ENCODE measurements around the gene TTLL7.

Gene TTLL7

GRCh38 chr1:83961571-83962295 is 37.2 kb downstream of the TTLL7 start:
- Mint-ChIP-seq H3K27me3 (peaks cover 12% of the 10 kb centered on the region), H3K27ac (no peak overlapping the region), H3K36me3 (no peaks in the 10 kb centered on the region), H3K9me3 (no peaks in the 10 kb centered on the region), H3K4me3 (no peak overlapping the region), H3K4me1 (no peaks in the 10 kb centered on the region)

GRCh38 chr1:83960669-83961277 is 38.2 kb downstream of the TTLL7 start:
- Mint-ChIP-seq H3K27ac (no peak overlapping the region), H3K27me3 (peaks cover 12% of the 10 kb centered on the region), H3K4me3 (no peak overlapping the region), H3K36me3 (no peaks in the 10 kb centered on the region), H3K9me3 (no peaks in the 10 kb centered on the region), H3K4me1 (no peaks in the 10 kb centered on the region)

DNA sequence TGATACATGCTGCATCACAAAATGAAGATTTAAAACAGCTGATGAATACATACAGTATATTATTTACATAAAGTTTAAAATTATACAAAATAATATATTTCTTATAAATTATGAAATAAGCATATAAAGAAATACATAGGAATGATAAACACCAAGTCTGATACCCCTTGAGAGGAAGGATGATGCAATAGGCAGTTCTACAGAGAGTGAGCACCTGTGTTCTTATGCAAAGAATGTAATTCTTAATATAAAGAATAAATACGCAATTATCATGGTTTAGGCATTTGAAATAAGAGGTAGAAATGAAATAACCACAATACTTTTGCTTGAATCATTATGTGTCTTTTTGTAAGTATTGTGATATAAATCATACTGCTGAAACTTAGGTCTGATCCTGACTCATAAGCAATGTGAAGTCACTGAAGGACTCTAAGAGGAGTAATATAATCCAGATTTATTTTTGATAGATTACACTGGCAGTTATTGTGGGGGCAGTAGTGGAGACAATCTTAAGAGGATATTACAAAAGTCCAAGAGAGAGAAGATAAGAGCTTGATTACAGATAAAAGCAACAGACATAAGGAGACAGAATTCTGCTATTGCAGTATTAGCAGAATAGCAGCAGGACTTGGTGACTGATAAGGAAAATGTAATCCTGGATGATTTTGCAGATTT is 39.0 kb downstream of the TTLL7 start:
- Mint-ChIP-seq H3K27me3 (peaks cover 12% of the 10 kb centered on the region), H3K27ac (no peak overlapping the region), H3K4me1 (no peaks in the 10 kb centered on the region), H3K9me3 (no peaks in the 10 kb centered on the region), H3K4me3 (no peak overlapping the region), H3K36me3 (no peaks in the 10 kb centered on the region)

DNA sequence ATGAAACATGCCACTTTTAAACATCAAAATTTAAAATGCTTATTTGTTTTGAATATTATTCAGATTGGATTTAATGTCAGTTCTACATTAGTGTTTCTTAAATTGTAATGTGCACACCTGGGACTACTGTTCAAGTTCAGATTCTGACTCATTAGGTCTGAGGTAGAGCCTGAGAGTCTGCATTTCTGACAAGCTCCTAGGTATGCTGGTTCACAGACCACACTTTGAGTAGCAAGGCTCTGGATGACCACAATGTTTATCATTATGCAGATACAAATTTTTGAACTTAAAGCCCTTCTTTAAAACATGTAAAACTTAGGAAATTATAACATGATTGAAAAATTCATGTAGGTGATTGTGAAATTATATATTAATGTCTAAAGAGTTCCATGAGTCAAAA is 40.2 kb downstream of the TTLL7 start:
- Mint-ChIP-seq H3K4me3 (no peak overlapping the region), H3K27me3 (peaks cover 12% of the 10 kb centered on the region), H3K9me3 (no peaks in the 10 kb centered on the region), H3K36me3 (no peaks in the 10 kb centered on the region), H3K27ac (no peak overlapping the region), H3K4me1 (no peaks in the 10 kb centered on the region)

GRCh38 chr1:83954166-83954823 is 44.6 kb downstream of the TTLL7 start:
- no peak overlapping the region for H3K27ac Mint-ChIP-seq
- no peak overlapping the region for H3K4me3 Mint-ChIP-seq
- H3K36me3 Mint-ChIP-seq, result no peaks in the 10 kb centered on the region
- no peaks in the 10 kb centered on the region for H3K9me3 Mint-ChIP-seq
- peaks cover 8% of the 10 kb centered on the region for H3K27me3 Mint-ChIP-seq
- H3K4me1 Mint-ChIP-seq, result no peaks in the 10 kb centered on the region

- Mint-ChIP-seq H3K4me3 (no peak overlapping the region), H3K27me3 (peaks cover 5% of the 10 kb centered on the region), H3K27ac (no peak overlapping the region), H3K4me1 (no peaks in the 10 kb centered on the region), H3K36me3 (no peaks in the 10 kb centered on the region), H3K9me3 (no peaks in the 10 kb centered on the region)
These were observed 48.7 kb downstream of the TTLL7 start for GRCh38 chr1:83950106-83950661.

GRCh38 chr1:83942914-83943313 is 56.0 kb downstream of the TTLL7 start:
- Mint-ChIP-seq H3K27me3 (no peaks in the 10 kb centered on the region), H3K4me1 (no peaks in the 10 kb centered on the region)

GRCh38 chr1:83934550-83934949 is 64.4 kb downstream of the TTLL7 start:
- peaks cover 6% of the 10 kb centered on the region for H3K27me3 Mint-ChIP-seq
- H3K9me3 Mint-ChIP-seq, result no peaks in the 10 kb centered on the region
- no peak overlapping the region for H3K27ac Mint-ChIP-seq
- H3K4me1 Mint-ChIP-seq, result no peaks in the 10 kb centered on the region
- no peaks in the 10 kb centered on the region for H3K36me3 Mint-ChIP-seq
- H3K4me3 Mint-ChIP-seq, result no peak overlapping the region

More at GRCh38 chr1:83942914-83943313, 56.0 kb downstream of the TTLL7 start:
- Mint-ChIP-seq H3K36me3 (peaks cover 3% of the 10 kb centered on the region), H3K27ac (no peak overlapping the region), H3K4me3 (no peak overlapping the region), H3K9me3 (peaks cover 8% of the 10 kb centered on the region)

DNA sequence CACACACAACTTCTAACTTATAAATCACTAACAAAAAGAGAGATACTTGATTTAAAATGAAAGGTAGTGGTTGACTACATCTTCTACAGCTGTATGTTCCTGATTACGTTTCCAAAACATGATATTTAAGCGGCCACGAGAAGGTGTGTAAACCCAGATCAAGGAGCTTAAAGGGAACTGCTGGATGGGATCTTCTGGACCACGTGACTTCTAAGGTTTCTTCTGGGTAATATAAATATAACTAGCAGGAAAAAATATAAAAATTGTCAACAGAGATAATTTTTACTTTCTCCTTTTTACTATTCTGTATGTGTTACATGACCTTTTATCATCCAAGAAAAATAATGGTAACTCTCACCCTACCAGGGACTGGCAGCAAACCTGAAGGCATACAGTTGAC is 66.2 kb downstream of the TTLL7 start:
- no peak overlapping the region for H3K4me3 Mint-ChIP-seq
- no peaks in the 10 kb centered on the region for H3K36me3 Mint-ChIP-seq
- H3K4me1 Mint-ChIP-seq, result no peaks in the 10 kb centered on the region
- peaks cover 6% of the 10 kb centered on the region for H3K27me3 Mint-ChIP-seq
- no peaks in the 10 kb centered on the region for H3K9me3 Mint-ChIP-seq
- H3K27ac Mint-ChIP-seq, result no peak overlapping the region

DNA sequence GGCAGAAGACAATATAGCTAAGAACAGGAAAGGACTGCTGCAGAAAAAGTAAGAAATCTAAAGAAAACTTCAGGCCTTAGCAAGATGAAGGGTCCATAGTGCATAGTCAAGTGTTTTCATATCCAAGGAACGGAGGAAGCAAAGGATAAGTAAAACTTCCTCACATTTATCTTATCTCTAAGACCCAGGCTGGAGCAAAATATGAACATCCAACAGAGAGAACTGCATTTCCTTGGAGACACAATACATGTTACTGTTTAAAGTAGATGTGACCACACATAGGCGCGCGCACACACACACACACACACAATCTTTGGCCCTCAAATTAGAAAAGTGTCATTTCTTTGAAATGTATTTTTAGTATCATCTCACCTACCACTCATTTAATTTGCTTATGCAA is 66.7 kb downstream of the TTLL7 start:
- Mint-ChIP-seq H3K27ac (no peak overlapping the region), H3K27me3 (peaks cover 6% of the 10 kb centered on the region), H3K36me3 (no peaks in the 10 kb centered on the region), H3K4me1 (no peaks in the 10 kb centered on the region), H3K4me3 (no peak overlapping the region), H3K9me3 (no peaks in the 10 kb centered on the region)

GRCh38 chr1:83931658-83932253 is 67.2 kb downstream of the TTLL7 start:
- no peaks in the 10 kb centered on the region for H3K36me3 Mint-ChIP-seq
- no peak overlapping the region for H3K4me3 Mint-ChIP-seq
- no peak overlapping the region for H3K27ac Mint-ChIP-seq
- H3K9me3 Mint-ChIP-seq, result no peaks in the 10 kb centered on the region
- peaks cover 6% of the 10 kb centered on the region for H3K27me3 Mint-ChIP-seq
- H3K4me1 Mint-ChIP-seq, result no peaks in the 10 kb centered on the region

DNA sequence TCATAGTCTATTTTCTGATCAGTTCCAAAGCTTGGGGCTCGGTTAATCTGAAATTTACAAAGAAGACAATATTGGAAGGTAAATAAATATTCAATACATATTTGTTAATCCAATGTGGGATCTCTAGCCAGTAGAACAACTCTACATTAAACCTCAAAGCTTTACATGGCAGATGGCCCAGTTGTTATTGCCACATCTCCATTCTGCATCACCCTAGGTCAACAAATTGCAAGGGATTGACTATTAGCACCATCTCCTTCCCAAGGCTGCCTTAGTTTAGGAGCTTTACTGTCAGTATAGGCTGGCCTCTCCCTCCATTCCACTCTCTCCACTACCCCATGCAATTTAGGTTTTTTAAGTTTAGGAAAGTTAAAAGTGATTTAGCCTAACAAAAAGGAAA is 69.7 kb downstream of the TTLL7 start:
- Mint-ChIP-seq H3K4me1 (no peaks in the 10 kb centered on the region), H3K27me3 (peaks cover 6% of the 10 kb centered on the region), H3K4me3 (no peak overlapping the region), H3K27ac (no peak overlapping the region), H3K9me3 (no peaks in the 10 kb centered on the region), H3K36me3 (no peaks in the 10 kb centered on the region)

- H3K27me3 Mint-ChIP-seq, result peaks cover 7% of the 10 kb centered on the region
- H3K9me3 Mint-ChIP-seq, result no peaks in the 10 kb centered on the region
- no peak overlapping the region for H3K27ac Mint-ChIP-seq
- no peak overlapping the region for H3K4me3 Mint-ChIP-seq
- no peaks in the 10 kb centered on the region for H3K36me3 Mint-ChIP-seq
- H3K4me1 Mint-ChIP-seq, result no peaks in the 10 kb centered on the region
These were observed 70.5 kb downstream of the TTLL7 start for GRCh38 chr1:83928396-83928795.

DNA sequence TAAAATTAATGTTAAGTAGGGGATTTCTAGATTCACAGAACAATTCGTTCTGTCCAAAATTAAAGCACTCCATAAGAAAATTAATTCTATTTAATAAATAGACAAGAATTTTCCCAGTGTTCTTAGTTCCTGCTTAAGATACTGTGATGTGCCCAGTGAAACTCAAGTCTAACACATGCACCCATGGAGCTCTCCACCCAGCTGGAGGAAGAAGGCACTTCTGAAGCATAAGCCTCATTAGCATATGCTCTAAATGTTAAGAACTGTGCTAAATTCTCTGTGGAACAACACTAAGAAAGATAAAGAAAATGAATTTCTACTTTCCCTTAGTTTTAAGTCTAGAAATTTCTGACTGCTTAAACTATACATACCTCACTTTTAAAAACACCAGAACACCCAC is 71.2 kb downstream of the TTLL7 start:
- Mint-ChIP-seq H3K27me3 (peaks cover 8% of the 10 kb centered on the region), H3K4me1 (no peaks in the 10 kb centered on the region)

DNA sequence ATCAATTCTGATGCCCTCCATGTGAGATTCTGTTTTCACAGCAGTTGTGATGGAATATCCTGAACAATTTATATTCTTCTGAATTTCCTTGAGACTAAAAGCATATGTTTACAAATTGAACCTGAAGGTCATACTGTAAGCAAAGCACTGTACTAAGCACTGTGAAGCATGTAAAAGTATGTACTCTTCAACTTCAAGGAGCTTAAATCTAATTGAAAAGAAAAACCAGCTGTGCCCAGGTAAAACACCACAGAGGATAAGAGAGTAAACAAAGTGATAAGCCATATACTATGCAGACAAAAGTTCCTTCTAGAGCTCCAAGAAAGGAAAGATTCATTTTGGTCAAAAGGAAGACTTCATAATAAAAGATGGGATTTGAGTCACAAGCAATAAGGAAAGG is 71.9 kb downstream of the TTLL7 start:
- no peaks in the 10 kb centered on the region for H3K36me3 Mint-ChIP-seq
- H3K27ac Mint-ChIP-seq, result no peak overlapping the region
- H3K4me3 Mint-ChIP-seq, result no peak overlapping the region
- no peaks in the 10 kb centered on the region for H3K9me3 Mint-ChIP-seq
- no peaks in the 10 kb centered on the region for H3K4me1 Mint-ChIP-seq
- peaks cover 8% of the 10 kb centered on the region for H3K27me3 Mint-ChIP-seq

More for the DNA sequence above, 71.2 kb downstream of the TTLL7 start:
- no peak overlapping the region for H3K27ac Mint-ChIP-seq
- no peaks in the 10 kb centered on the region for H3K36me3 Mint-ChIP-seq
- H3K9me3 Mint-ChIP-seq, result no peaks in the 10 kb centered on the region
- H3K4me3 Mint-ChIP-seq, result no peak overlapping the region
